Activated CD8-positive, alpha-beta memory T cell treated with anti-CD3 and anti-CD28 coated beads, Interleukin-2, amount 50 U/mL, for 24 hours (primary cell): ENCODE results near the gene CDK13.
"Not testable (repeated sequence)": the region's sequence is repeated elsewhere in the genome, so short reads cannot be mapped to it uniquely, and the experiment has no call there.

Experiments
- DNase-seq: peaks from one replicate; pipeline ENCODE4 v3.0.0-alpha.2; 2020; ENCODE audit errors: extremely low read depth

CDK13 gene

GRCh38 chr7:40097728-40098127 lies 147.7 kb downstream of the CDK13 start:
- no peak for DNase-seq

GRCh38 chr7:40098810-40099209 lies 148.8 kb downstream of the CDK13 start:
- no peak for DNase-seq

GRCh38 chr7:40099837-40100236 lies 149.8 kb downstream of the CDK13 start:
- no peak for DNase-seq

- no peak for DNase-seq
Observed at GRCh38 chr7:40101201-40101600, 151.1 kb downstream of the CDK13 start.

- no peak for DNase-seq
Observed at GRCh38 chr7:40102897-40103296, 152.8 kb downstream of the CDK13 start.

GRCh38 chr7:40105879-40106473 lies 155.9 kb downstream of the CDK13 start:
- DNase-seq = no peak

- DNase-seq = no peak
Observed at GRCh38 chr7:40115936-40116335, 165.9 kb downstream of the CDK13 start.

- DNase-seq = not testable (repeated sequence)
Observed at GRCh38 chr7:40117199-40117598, 167.1 kb downstream of the CDK13 start.

GRCh38 chr7:40118201-40118600 lies 168.1 kb downstream of the CDK13 start:
- not testable (repeated sequence) for DNase-seq

- no peak for DNase-seq
Observed at GRCh38 chr7:40120020-40120419, 170.0 kb downstream of the CDK13 start.

- DNase-seq = not testable (repeated sequence)
Observed at GRCh38 chr7:40122100-40122939, 172.3 kb downstream of the CDK13 start.

- no peak for DNase-seq
Observed at GRCh38 chr7:40122940-40123254, 172.8 kb downstream of the CDK13 start.

GRCh38 chr7:40133561-40134427 lies 183.7 kb downstream of the CDK13 start:
- no peak for DNase-seq

GRCh38 chr7:40134428-40135316 lies 184.6 kb downstream of the CDK13 start, which contains the start of the genes MPLKIP and SUGCT:
MPLKIP (minus strand) TSS chr7:40134622; CDS start chr7:40134567, 55 bp downstream.
SUGCT (plus strand) TSS chr7:40135005.
- DNase-seq = peak; percentile 68

- DNase-seq = no peak
Observed at GRCh38 chr7:40135317-40135610, 185.2 kb downstream of the CDK13 start.

GRCh38 chr7:40137563-40137962 lies 187.5 kb downstream of the CDK13 start:
- no peak for DNase-seq

- no peak for DNase-seq
Observed at GRCh38 chr7:40138973-40139372, 188.9 kb downstream of the CDK13 start.

- not testable (repeated sequence) for DNase-seq
Observed at GRCh38 chr7:40139891-40140290, 189.8 kb downstream of the CDK13 start.

- not testable (repeated sequence) for DNase-seq
Observed at GRCh38 chr7:40141916-40142315, 191.9 kb downstream of the CDK13 start.

- DNase-seq = not testable (repeated sequence)
Observed at GRCh38 chr7:40145596-40146130, 195.6 kb downstream of the CDK13 start.
